Fibroblast of villous mesenchyme (primary cell): ENCODE results near the gene PRKCB. TPM values are rescaled to one million over a fixed set of nuclear protein-coding genes. Genes with fewer than 3 reads are reported as not detected.

Experiments
- DNase-seq: peaks from one replicate; pipeline ENCODE4 v3.0.0-alpha.2; 2010; ENCODE audit warnings: low read depth
- H3K4me3 ChIP-seq: 2 replicates; pipeline ENCODE4 v1.5.1; 2011; ENCODE audit warnings: low read depth, mild to moderate bottlenecking, low read length
- CTCF ChIP-seq: IDR thresholded peaks from 2 replicates; pipeline ENCODE4 v1.5.1; 2012; ENCODE audit warnings: low read depth, mild to moderate bottlenecking, low read length; ENCODE audit not compliant: insufficient read depth
- total RNA-seq: library from RNA; depleted of rRNA; stranded (reverse); fragments of >200 nt; gene quantifications from 2 replicates; pipeline ENCODE4 v1.2.3, GENCODE V29; 2012

PRKCB gene
- total RNA-seq, 1 donor: not detected

DNA sequence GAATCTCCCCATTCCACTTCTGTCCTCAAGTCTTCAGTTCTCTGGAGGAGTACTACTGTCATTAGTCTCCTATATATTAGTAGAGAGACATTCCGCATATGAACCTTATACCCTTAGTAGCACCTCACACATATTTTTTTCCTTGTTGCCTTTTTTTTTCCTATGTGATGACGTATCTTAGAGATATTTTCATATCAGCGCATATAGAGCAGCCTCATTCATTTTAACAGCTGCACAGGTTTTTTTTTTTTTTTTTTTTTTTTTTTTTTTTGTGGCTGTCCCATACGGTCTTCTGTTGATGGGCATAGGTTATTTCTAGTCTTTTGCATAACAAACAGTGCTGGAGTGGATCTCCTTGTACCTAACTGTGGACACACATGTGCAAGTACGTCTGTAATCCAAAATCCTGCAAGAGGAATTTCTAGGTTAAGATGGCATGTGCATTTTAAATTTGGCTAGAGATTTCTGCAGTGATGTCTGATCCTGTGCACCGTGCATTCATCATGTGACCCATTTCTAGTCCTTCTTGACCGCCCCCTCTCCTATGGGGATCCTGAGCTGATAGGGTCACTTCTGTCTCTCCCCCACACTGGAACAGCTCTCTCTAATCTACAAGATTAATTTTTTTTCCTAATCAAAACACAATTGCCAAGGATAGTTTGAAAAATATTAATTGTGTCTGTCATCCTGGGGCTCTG, 64.8 kb downstream of the PRKCB start:
- TF ChIP-seq CTCF: no peak
- no peak overlapping the region for H3K4me3 ChIP-seq
- DNase-seq: no peak

DNA sequence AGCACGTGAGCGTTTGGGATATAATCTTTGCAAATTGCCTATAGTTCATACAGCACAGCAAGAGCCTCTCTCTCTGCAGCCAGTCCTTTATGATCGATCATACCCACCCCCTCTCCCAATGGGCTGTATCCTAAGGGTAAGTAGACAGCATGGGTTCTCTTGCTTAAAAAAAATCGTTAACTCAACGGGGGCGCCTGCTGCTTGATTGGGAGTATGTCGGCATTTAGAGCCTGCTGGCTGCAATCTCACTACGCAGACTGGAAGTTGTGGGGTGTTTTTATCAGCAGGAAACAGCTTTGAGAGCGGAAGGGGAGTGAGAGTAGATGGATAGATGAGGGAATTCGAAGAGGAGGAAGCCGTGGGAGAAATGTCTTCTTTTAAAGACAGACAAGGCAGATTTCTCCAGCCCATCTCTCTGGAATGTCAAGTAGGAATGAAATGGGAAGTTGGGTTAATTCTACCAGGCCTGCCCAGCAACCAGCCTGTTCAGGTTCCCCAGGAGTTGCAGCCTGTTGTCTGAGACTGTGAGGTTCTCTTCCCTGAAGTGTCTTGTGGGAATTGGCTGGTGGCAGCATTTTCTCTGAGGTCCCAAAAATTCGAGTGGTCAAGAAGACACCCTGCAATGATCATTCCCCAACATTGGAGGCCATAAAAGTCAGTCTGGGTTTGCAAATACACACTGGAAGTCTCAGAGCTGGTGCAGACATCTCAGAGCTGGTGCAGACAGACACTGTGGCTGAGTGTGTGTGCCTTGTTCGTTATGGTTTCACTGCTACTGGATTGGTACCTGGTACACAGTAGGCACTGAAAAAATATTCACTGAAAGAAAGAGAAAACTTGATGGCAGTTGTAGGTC, 65.6 kb downstream of the PRKCB start:
- no peak for DNase-seq
- H3K4me3 ChIP-seq: no peak overlapping the region

GRCh38 chr16:23902034-23902747, 66.4 kb downstream of the PRKCB start:
- H3K4me3 ChIP-seq: no peak overlapping the region
- no peak for TF ChIP-seq CTCF
- DNase-seq: no peak

More for the DNA sequence above, 65.6 kb downstream of the PRKCB start:
- no peak for TF ChIP-seq CTCF

- DNase-seq: peak; percentile 0
- TF ChIP-seq CTCF: no peak
- no peak overlapping the region for H3K4me3 ChIP-seq
Measured at GRCh38 chr16:23902748-23903414, 67.1 kb downstream of the PRKCB start.

GRCh38 chr16:23905027-23905426, 69.2 kb downstream of the PRKCB start:
- no peak overlapping the region for H3K4me3 ChIP-seq
- no peak for TF ChIP-seq CTCF
- DNase-seq: peak; percentile 56

DNA sequence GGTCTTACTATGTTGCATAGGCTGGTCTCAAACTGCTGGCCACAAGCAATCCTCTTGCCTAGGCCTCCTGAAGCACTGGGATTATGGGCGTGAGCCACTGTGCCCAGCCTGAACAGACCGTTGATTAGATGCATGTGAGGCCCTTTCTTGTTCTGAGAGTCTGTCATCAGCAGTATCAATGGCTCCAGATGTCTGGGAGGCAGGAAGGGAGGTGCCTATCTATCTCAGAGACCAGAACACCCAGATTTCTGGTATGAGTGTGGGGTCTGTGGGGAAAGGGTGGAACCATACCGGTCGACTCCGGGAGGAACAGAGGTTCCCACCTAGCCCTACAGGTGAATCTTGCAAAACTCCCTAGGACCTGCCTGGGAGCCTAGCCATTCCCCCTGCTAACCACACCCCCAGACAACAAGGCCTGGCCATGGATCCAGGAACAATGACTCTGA, 71.7 kb downstream of the PRKCB start:
- TF ChIP-seq CTCF: no peak
- H3K4me3 ChIP-seq: no peak overlapping the region
- DNase-seq: no peak
